HFF-Myc (cell line): ENCODE results near the gene NUDCD3.
A peak's percentile ranks its signal among the peaks of the same experiment; 100 is the strongest.

ENCODE experiments used
- DNase-seq: peaks from one replicate; pipeline ENCODE4 v3.0.0-alpha.2; 2011; ENCODE audit warnings: low read depth; ENCODE audit errors: extremely low read depth
- H3K4me3 ChIP-seq: replicated peaks from 2 replicates; pipeline ENCODE4 v1.5.1; 2011; ENCODE audit warnings: low read depth, mild to moderate bottlenecking, control low read depth, low read length
- CTCF ChIP-seq: IDR thresholded peaks from 2 replicates; pipeline ENCODE4 v1.5.1; 2012; ENCODE audit warnings: mild to moderate bottlenecking, low read depth, low read length, control low read depth; ENCODE audit errors: missing control alignments

NUDCD3 gene

DNA sequence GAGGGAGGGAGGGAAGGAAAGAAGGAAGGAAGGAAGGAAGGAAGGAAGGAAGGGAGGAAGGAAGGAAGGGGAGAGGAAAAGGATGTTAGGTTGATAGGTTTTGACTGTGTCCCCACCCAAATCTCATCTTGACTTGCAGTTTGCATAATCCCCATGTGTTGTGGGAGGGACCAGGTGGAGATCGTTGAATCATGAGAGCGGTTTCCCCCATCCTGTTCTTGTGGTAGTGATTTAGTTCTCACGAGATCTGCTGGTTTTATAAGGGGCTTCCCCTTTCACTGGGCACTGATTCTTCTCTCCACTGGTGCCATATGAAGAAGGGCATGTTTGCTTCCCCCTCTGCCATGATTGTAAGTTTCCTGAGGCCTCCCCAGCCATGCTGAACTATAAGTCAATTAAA lies 15.1 kb upstream of the NUDCD3 start:
- TF ChIP-seq CTCF, result no peak
- no peak overlapping the region for H3K4me3 ChIP-seq
- DNase-seq, result no peak

DNA sequence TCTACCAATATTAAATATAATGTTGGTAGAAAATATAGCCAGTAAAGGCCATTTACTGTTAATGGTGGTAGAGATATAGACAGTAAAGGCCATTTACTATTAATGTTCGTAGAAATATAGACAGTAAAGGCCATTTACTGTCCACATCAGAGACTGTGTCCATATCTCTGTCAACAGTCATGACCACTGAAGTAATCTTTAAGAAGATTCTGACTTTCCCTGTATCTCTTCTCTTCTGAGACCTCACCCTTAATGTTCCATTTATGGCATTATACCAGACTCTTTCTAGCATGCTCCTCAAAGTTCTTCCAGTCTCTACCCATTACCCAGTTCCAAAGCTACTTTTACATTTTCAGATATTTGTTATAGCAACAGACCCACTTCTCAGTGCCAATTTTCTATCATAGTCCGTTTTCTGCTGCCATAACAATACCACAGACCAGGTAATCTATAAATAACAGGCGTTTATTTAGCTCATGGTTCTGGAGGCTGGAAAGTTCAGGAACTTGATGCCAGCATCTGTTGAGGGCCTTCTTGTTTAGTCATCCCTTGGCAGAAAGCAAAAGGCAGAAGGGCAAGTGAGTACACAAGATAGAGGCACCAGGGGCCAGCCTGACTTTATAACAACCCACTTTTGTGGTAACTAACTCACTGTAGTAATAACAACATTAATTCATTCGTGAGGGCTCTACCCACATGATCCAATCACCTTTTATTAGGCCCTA lies 7.9 kb upstream of the NUDCD3 start:
- DNase-seq, result no peak
- no peak overlapping the region for H3K4me3 ChIP-seq
- TF ChIP-seq CTCF, result no peak

DNA sequence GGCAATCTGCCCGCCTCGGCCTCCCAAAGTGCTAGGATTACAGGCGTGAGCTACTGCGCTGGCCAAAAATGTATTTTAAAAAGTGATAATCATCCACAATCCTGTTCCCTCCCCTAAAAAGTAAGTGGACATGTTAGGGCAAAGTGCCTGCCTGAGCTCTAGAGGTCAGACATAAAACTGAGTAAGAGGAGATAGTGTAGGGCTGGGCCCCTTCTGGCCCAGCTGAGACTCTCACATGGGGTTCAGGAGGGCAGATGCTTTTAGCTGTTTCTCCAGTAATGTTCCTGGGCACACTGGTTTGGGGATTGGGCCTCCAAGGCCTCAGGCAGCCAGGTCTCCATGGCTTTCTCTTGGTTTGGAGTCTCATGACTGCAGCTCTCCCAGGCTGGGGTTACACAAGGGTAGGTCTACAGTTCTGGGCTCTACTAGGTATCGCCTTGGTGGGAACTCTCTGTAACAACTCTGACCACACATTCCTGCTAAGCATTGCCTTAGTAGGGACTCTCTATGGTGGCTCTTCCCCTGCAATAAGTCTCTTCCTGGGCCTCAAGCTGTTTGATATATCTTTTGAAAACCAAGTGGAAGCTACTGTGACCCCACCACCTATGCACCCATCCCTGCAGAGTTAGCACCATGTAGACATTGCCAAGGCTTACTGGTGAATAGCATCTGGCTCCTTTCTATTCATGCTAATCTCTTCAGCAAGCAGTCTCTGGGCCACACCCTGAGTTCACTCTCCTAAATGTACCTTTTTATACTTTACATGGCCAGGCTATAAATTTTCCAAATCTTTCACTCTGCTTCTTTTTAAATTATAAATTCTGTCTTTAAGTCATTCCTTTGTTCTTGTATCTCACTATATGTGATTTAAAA lies 6.9 kb upstream of the NUDCD3 start:
- no peak for DNase-seq
- TF ChIP-seq CTCF, result no peak
- no peak overlapping the region for H3K4me3 ChIP-seq

DNA sequence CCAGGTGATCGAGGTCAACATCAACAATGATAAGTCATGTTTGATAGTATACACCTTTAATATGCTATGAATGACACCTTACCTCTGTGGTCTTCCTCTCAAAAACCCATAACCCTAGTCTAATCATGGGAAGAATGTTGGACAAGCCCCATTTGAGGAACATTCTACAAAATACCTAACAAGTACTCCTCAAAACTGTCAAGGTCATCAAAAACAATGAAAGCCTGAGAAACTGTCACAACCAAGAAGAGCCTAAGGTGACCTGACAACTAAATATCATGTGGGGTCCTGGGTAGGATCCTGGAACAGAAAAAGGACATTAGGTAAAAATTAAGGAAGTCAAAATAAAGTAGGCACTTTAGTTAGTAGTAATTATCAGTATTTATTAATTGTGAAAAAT lies 5.9 kb upstream of the NUDCD3 start:
- DNase-seq, result no peak
- H3K4me3 ChIP-seq, result no peak overlapping the region
- TF ChIP-seq CTCF, result no peak

DNA sequence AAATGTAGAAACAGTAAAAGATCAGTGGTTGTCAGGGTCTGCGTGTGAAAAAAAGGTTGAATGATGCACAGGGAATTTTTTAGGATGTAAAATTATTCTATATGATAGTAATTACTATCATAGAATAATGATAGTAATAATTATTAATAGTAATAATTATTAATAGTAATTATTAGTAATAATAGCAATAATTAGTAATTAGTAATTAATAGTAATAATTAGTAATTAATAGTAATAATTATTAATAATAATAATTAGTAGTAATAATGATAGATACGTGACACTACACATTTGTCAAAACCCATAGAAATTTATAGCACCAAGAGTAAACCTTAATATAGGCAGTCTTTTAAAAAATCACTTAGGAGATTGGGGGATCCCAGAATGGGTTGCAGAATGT lies 4.5 kb upstream of the NUDCD3 start:
- no peak for TF ChIP-seq CTCF
- H3K4me3 ChIP-seq, result no peak overlapping the region
- no peak for DNase-seq

DNA sequence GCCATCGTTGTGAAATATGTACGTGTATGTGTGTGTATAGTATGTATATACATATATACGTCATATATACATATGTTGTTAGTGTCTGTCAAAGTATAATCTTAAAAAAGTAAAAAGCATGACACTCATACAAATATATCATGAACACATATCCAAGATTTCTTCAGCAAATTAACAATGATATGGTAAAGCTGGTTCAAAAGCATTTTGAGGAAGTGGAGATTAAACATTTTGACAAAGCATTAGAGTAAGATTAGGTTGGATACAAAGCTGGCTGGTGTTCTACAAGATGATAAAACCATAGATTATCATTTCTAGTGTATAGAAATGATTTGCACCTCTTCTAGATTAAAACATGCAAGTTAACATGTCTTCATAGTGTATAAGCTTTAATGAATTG lies 771 bp upstream of the NUDCD3 start:
- no peak for DNase-seq
- no peak for TF ChIP-seq CTCF
- peak overlapping the region; percentile 77 for H3K4me3 ChIP-seq
